Vagina (tissue), 2 donors: ENCODE results near the gene EFCC1.

Source experiments
- CTCF ChIP-seq, 3 experiments: fragments of 450-650 bp in 2 of 3; fragments of 200-600 bp in 1 of 3; sonication (generic) in 1 of 3; IDR thresholded peaks; one replicate each; pipeline ENCODE4 v1.5.1; 2017 to 2019; ENCODE audit warnings: antibody characterized with exemption in 3 of 3, mild to moderate bottlenecking in 2 of 3, moderate library complexity in 2 of 3
- POLR2A ChIP-seq, 2 donors: fragments of 450-650 bp; IDR thresholded peaks; one replicate each; pipeline ENCODE4 v1.6.1; 2017; ENCODE audit warnings: antibody characterized with exemption in 2 of 2, mild to moderate bottlenecking in 2 of 2, moderate library complexity in 2 of 2

- no peak for TF ChIP-seq CTCF (IDR thresholded peaks at IDR 0.05)
- no peak for TF ChIP-seq POLR2A (IDR thresholded peaks at IDR 0.05)
These were observed 44.7 kb upstream of the EFCC1 start for GRCh38 chr3:128956440-128956839.
